Neural progenitor cell (in vitro differentiated cells): ENCODE measurements around the gene STAT5A. TPM values are rescaled to one million over a fixed set of nuclear protein-coding genes. Genes with fewer than 3 reads are reported as not detected.

Source experiments
- DNase-seq: peaks from one replicate; pipeline ENCODE4 v3.0.0-alpha.2; 2016; ENCODE audit warnings: low spot score
- H2AFZ ChIP-seq: fragments of 200-600 bp; sonication (generic); replicated peaks from 2 replicates; pipeline ENCODE4 v1.6.1; 2016; ENCODE audit warnings: antibody characterized with exemption
- H3F3A ChIP-seq: fragments of 200-600 bp; sonication (generic); 2 replicates; pipeline ENCODE4 v1.6.1; 2016; ENCODE audit warnings: antibody characterized with exemption, low read depth
- H3K27ac ChIP-seq: fragments of 200-600 bp; sonication (generic); 2 replicates; pipeline ENCODE4 v1.5.1; 2016; ENCODE audit warnings: mild to moderate bottlenecking
- H3K27me3 ChIP-seq: fragments of 200-600 bp; sonication (generic); 2 replicates; pipeline ENCODE4 v1.6.1; 2016; ENCODE audit warnings: mild to moderate bottlenecking, moderate library complexity
- H3K36me3 ChIP-seq: fragments of 200-600 bp; sonication (generic); 2 replicates; pipeline ENCODE4 v1.5.1; 2016
- H3K4me1 ChIP-seq: fragments of 200-600 bp; sonication (generic); 2 replicates; pipeline ENCODE4 v1.6.1; 2016; ENCODE audit warnings: mixed run types
- H3K4me2 ChIP-seq: fragments of 200-600 bp; sonication (generic); 2 replicates; pipeline ENCODE4 v1.6.1; 2016
- H3K4me3 ChIP-seq: fragments of 200-600 bp; sonication (generic); 2 replicates; pipeline ENCODE4 v1.5.1; 2016
- H3K79me2 ChIP-seq: fragments of 200-600 bp; sonication (generic); 2 replicates; pipeline ENCODE4 v1.6.1; 2016; ENCODE audit warnings: low read depth
- H3K9ac ChIP-seq: fragments of 200-600 bp; sonication (generic); 2 replicates; pipeline ENCODE4 v1.6.1; 2016
- H3K9me3 ChIP-seq: fragments of 200-600 bp; sonication (generic); 2 replicates; pipeline ENCODE4 v1.5.1; 2016; ENCODE audit warnings: low read depth
- H4K20me1 ChIP-seq: fragments of 200-600 bp; sonication (generic); 2 replicates; pipeline ENCODE4 v1.6.1; 2016; ENCODE audit warnings: low read depth
- H3K27ac Mint-ChIP-seq: 3 replicates; pipeline ENCODE4 v1.8.0; 2021; ENCODE audit warnings: mixed read lengths
- H3K27me3 Mint-ChIP-seq: 2 replicates; pipeline ENCODE4 v1.8.0; 2022; ENCODE audit warnings: low read depth, mild to moderate bottlenecking, inconsistent platforms, moderate library complexity, mixed read lengths; ENCODE audit not compliant: insufficient read depth
- H3K36me3 Mint-ChIP-seq: 3 replicates; pipeline ENCODE4 v1.8.0; 2021; ENCODE audit warnings: mixed read lengths
- H3K4me1 Mint-ChIP-seq: 3 replicates; pipeline ENCODE4 v1.8.0; 2021; ENCODE audit warnings: mixed read lengths
- H3K4me3 Mint-ChIP-seq: 3 replicates; pipeline ENCODE4 v1.8.0; 2021; ENCODE audit warnings: mild to moderate bottlenecking, moderate library complexity, mixed read lengths
- H3K9me3 Mint-ChIP-seq: 3 replicates; pipeline ENCODE4 v1.8.0; 2020; ENCODE audit warnings: mixed read lengths
- EZH2 ChIP-seq: fragments of 200-600 bp; sonication (generic); IDR thresholded peaks from 2 replicates; pipeline ENCODE4 v1.6.1; 2017; ENCODE audit warnings: antibody characterized with exemption, mild to moderate bottlenecking, moderate library complexity
- EZH2phosphoT487 ChIP-seq: fragments of 200-600 bp; sonication (generic); IDR thresholded peaks from 2 replicates; pipeline ENCODE4 v1.6.1; 2017; ENCODE audit warnings: antibody characterized with exemption
- total RNA-seq: library from RNA; depleted of rRNA; stranded (reverse); fragments of >200 nt; gene quantifications from 2 replicates; pipeline ENCODE4 v1.2.3, GENCODE V29; 2015; ENCODE audit warnings: low replicate concordance
- TF ChIP-seq, protein P1 (sequence below): fragments of 200-600 bp; sonication (generic); IDR thresholded peaks from 2 replicates; pipeline ENCODE4 v1.5.1; 2017; ENCODE audit warnings: antibody characterized with exemption, mild to moderate bottlenecking

Gene STAT5A
- total RNA-seq, 1 donor from 2014 or later, result 10.0 TPM

GRCh38 chr17:42341568-42341967 is 53.3 kb downstream of the STAT5A start:
- no peak overlapping the region for H3K9ac ChIP-seq
- H4K20me1 ChIP-seq, result peaks cover 7% of the 10 kb centered on the region
- H3K4me1 Mint-ChIP-seq, result peaks cover 19% of the 10 kb centered on the region
- no peaks in the 10 kb centered on the region for H3K9me3 Mint-ChIP-seq
- H3K27ac Mint-ChIP-seq, result no peak overlapping the region
- peaks cover 13% of the 10 kb centered on the region for H3F3A ChIP-seq
- no peak overlapping the region for H3K4me2 ChIP-seq
- H3K27ac ChIP-seq, result no peak overlapping the region
- H3K4me3 ChIP-seq, result no peak overlapping the region
- H3K27me3 Mint-ChIP-seq, result no peaks in the 10 kb centered on the region
- H3K36me3 Mint-ChIP-seq, result peaks cover 14% of the 10 kb centered on the region
- H3K9me3 ChIP-seq, result no peaks in the 10 kb centered on the region
- H3K27me3 ChIP-seq, result no peaks in the 10 kb centered on the region
- H3K79me2 ChIP-seq, result no peaks in the 10 kb centered on the region
- TF ChIP-seq EZH2, result no peak
- no peak for TF ChIP-seq EZH2phosphoT487
- TF ChIP-seq, protein P1, sequence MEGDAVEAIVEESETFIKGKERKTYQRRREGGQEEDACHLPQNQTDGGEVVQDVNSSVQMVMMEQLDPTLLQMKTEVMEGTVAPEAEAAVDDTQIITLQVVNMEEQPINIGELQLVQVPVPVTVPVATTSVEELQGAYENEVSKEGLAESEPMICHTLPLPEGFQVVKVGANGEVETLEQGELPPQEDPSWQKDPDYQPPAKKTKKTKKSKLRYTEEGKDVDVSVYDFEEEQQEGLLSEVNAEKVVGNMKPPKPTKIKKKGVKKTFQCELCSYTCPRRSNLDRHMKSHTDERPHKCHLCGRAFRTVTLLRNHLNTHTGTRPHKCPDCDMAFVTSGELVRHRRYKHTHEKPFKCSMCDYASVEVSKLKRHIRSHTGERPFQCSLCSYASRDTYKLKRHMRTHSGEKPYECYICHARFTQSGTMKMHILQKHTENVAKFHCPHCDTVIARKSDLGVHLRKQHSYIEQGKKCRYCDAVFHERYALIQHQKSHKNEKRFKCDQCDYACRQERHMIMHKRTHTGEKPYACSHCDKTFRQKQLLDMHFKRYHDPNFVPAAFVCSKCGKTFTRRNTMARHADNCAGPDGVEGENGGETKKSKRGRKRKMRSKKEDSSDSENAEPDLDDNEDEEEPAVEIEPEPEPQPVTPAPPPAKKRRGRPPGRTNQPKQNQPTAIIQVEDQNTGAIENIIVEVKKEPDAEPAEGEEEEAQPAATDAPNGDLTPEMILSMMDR, result no peak
- H3K4me3 Mint-ChIP-seq, result no peak overlapping the region
- no peak overlapping the region for H2AFZ ChIP-seq
- H3K36me3 ChIP-seq, result no peaks in the 10 kb centered on the region
- H3K4me1 ChIP-seq, result peaks cover 14% of the 10 kb centered on the region
- no peak for DNase-seq

DNA sequence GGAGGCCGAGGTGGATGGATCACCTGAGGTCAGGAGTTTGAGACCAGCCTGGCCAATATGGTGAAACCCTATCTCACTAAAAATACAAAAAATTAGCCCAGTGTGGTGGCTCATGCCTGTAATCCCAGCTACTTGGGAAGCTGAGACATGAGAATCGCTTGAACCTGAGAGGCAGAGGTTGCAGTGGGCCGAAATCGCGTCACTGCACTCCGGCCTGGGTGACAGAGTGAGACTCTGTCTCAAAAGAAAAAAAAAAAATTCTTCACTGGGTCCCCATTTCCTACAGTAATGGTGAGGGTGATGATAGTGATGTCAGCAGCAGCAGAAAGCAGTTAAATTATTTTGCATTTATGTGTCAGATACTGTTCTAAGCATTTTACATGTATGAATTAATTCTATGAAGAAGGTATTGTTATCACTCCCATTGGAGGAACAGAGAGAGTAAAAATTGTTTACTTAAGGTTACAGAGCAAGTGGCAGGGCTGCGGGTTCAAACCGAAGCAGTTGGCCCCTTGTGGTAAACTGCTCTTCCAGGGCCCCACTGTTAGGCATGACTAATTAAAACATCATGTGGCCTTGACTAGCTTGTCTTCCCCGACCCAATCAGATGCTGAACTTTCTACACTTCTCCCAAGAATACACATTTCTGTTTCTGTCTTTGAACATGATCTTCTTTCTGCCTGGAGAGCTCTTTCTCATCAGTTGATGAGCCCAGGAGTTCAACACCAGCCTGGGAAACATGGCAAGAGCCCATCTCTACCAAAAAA is 54.1 kb downstream of the STAT5A start:
- DNase-seq, result no peak
- Histone ChIP-seq H3K4me1 (peaks cover 17% of the 10 kb centered on the region), H3K27me3 (no peaks in the 10 kb centered on the region), H3K79me2 (no peaks in the 10 kb centered on the region), H3K36me3 (no peaks in the 10 kb centered on the region), H4K20me1 (peaks cover 7% of the 10 kb centered on the region), H3K27ac (no peak overlapping the region), H3K4me3 (no peak overlapping the region), H3K9ac (no peak overlapping the region), H2AFZ (no peak overlapping the region), H3F3A (peaks cover 16% of the 10 kb centered on the region), H3K9me3 (no peaks in the 10 kb centered on the region), H3K4me2 (no peak overlapping the region)
- Mint-ChIP-seq H3K36me3 (peaks cover 16% of the 10 kb centered on the region), H3K27ac (peak overlapping the region; percentile 33), H3K4me3 (no peak overlapping the region), H3K27me3 (no peaks in the 10 kb centered on the region), H3K9me3 (no peaks in the 10 kb centered on the region), H3K4me1 (peaks cover 22% of the 10 kb centered on the region)
- TF ChIP-seq EZH2 (no peak), EZH2phosphoT487 (no peak)
- TF ChIP-seq, protein P1, result no peak

GRCh38 chr17:42345396-42346073 is 57.2 kb downstream of the STAT5A start:
- Histone ChIP-seq H3K9ac (no peak overlapping the region), H3K9me3 (no peaks in the 10 kb centered on the region), H3K36me3 (no peaks in the 10 kb centered on the region), H3K27me3 (no peaks in the 10 kb centered on the region), H4K20me1 (peaks cover 23% of the 10 kb centered on the region), H3K79me2 (peaks cover 21% of the 10 kb centered on the region), H3F3A (peaks cover 25% of the 10 kb centered on the region), H3K27ac (peak overlapping the region; percentile 84), H3K4me3 (peak overlapping the region; percentile 3), H3K4me1 (peaks cover 17% of the 10 kb centered on the region), H2AFZ (no peak overlapping the region), H3K4me2 (peak overlapping the region; percentile 65)
- Mint-ChIP-seq H3K27me3 (no peaks in the 10 kb centered on the region), H3K36me3 (peaks cover 12% of the 10 kb centered on the region), H3K4me1 (peaks cover 29% of the 10 kb centered on the region), H3K4me3 (no peak overlapping the region), H3K9me3 (no peaks in the 10 kb centered on the region), H3K27ac (peak overlapping the region; percentile 2)
- TF ChIP-seq EZH2phosphoT487 (no peak), EZH2 (no peak)
- TF ChIP-seq, protein P1, result no peak
- peak; percentile 77 for DNase-seq
